Right lobe of liver (tissue), 6 donors: ENCODE results near the gene NOC2L. TPM values are rescaled to one million over a fixed set of nuclear protein-coding genes. Genes with fewer than 3 reads are reported as not detected.

ENCODE experiments used
- ATAC-seq, 4 donors: fragments of 200-7000 bp; cut with Tn5 transposase; one replicate each; pipeline ENCODE4 v1.9.1; 2020; ENCODE audit warnings: mild to moderate bottlenecking in 4 of 4, moderate library complexity in 4 of 4
- DNase-seq, 3 donors: peaks; one replicate each; pipeline ENCODE4 v3.0.0-alpha.2; 2020
- H3K27ac ChIP-seq, 3 donors: fragments of 200-600 bp; one replicate each; pipeline ENCODE4 v1.8.0; 2022
- H3K27me3 ChIP-seq, 2 donors: fragments of 200-600 bp; one replicate each; pipeline ENCODE4 v1.8.0; 2022
- H3K36me3 ChIP-seq, 4 donors: fragments of 200-600 bp; sonication (generic) in 1 of 4; one replicate each; pipeline versions ENCODE4 v1.5.1 to v1.8.0; 2017 to 2022; ENCODE audit warnings: control low read depth in 1 of 4
- H3K4me1 ChIP-seq, 4 donors: fragments of 200-600 bp; sonication (generic) in 1 of 4; one replicate each; pipeline versions ENCODE4 v1.5.1 to v1.8.0; 2017 to 2022; ENCODE audit warnings: control low read depth in 1 of 4
- H3K4me3 ChIP-seq, 3 donors: fragments of 200-600 bp; one replicate each; pipeline ENCODE4 v1.8.0; 2022
- H3K9me3 ChIP-seq, 4 donors: fragments of 200-600 bp; sonication (generic) in 1 of 4; one replicate each; pipeline versions ENCODE4 v1.5.1 to v1.8.0; 2017 to 2022; ENCODE audit warnings: control low read depth in 1 of 4
- POLR2A ChIP-seq: fragments of 450-650 bp; IDR thresholded peaks from one replicate; pipeline ENCODE4 v1.6.1; 2017; ENCODE audit warnings: antibody characterized with exemption, mild to moderate bottlenecking
- WGBS: methylation state at CpG from one replicate; pipeline ENCODE4 v1.1.6; 2018; ENCODE audit warnings: low coverage, low lambda C conversion rate; ENCODE audit not compliant: insufficient coverage; ENCODE audit errors: missing lambda C conversion rate; 5-methylcytosine and 5-hydroxymethylcytosine counted together
- intact Hi-C, 2 donors: fragments of 100-400 bp; cut with DNase I; formaldehyde crosslinking; loops; one replicate each; pipeline versions ENCODE4 v1.11.2 to v1.14.1; 2022
- total RNA-seq, 6 experiments: library from RNA; depleted of rRNA in 2 of 6; stranded (reverse); fragments of >200 nt in 2 of 6; fragmentation: NEBNext Ultra II Directional in 3 of 6; extraction: Animal tissue kit (Norgen Biotek cat#: 25700) in 3 of 6; gene quantifications; one replicate each; pipeline versions ENCODE4 v1.1.0 to v1.2.4, GENCODE V29; 2016 to 2023
- TF ChIP-seq, protein P1 (sequence below), 4 donors: fragments of 200-600 bp in 3 of 4; fragments of 450-650 bp in 1 of 4; IDR thresholded peaks; one replicate each; pipeline versions ENCODE4 v1.5.1 to v1.8.0; 2016 to 2022; ENCODE audit warnings: antibody characterized with exemption in 4 of 4, mild to moderate bottlenecking in 2 of 4
- donor health status: DM: no; HTN: yes; CAD: no.
- donor health status: DM: no; HTN: no; CAD: no.
- donor health status: DM: no; HTN: no; CAD: no.
- donor health status: DM: no; HTN: yes; CAD: no.
- donor health status: DM: no; HTN: yes; CAD: no.

The NOC2L gene
- total RNA-seq, 6 experiments from 2014 or later, result 28.9 to 36.8 (median 30.2) TPM

DNA sequence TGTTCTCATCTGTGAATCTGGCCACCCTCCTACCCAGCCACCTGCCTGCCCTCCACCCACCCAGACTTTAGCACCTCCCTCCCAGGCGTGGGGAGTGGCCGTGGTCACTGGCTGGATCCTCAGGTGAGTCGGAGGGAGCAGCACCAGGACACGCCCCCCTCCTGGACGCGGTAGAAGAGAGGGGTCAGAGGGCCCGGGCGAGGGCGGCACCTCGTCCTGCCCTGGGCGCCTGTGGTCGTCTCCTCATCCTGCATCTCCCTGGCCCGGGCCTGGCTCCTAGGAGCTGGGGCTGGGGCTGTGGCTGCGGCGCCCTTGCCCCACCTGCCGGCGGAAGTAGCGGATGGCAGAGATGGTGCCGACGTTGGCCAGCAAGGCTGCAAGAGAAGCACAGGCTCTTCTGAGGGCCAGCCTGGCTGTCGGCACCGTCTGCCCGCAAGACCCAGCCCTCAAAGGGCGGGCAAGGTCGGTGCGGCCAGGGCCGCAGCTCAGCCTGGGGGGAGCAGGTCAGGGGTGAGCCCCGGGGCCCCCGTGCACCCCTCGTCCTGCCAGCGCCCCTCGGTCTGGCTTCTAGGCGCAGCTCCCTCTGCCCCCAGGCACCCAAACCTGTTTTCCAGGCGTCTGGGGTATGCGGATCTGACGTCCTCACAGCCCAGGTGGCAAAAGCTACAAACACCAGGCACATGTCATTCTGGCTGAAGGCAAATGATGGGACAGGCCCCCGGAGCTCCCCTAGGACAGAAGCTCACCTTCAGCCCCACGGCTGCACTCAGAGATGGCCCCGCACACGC lies 17.0 kb upstream of the NOC2L start:
- Histone ChIP-seq H3K4me3 (no peak overlapping the region), H3K36me3 (no peaks in the 10 kb centered on the region), H3K4me1 (peaks cover 0 to 6% (median 0%) of the 10 kb centered on the region in 4 donors), H3K27me3 (peaks cover 0 to 3% of the 10 kb centered on the region in 2 donors), H3K27ac (no peak overlapping the region), H3K9me3 (no peaks in the 10 kb centered on the region)
- TF ChIP-seq, protein P1, sequence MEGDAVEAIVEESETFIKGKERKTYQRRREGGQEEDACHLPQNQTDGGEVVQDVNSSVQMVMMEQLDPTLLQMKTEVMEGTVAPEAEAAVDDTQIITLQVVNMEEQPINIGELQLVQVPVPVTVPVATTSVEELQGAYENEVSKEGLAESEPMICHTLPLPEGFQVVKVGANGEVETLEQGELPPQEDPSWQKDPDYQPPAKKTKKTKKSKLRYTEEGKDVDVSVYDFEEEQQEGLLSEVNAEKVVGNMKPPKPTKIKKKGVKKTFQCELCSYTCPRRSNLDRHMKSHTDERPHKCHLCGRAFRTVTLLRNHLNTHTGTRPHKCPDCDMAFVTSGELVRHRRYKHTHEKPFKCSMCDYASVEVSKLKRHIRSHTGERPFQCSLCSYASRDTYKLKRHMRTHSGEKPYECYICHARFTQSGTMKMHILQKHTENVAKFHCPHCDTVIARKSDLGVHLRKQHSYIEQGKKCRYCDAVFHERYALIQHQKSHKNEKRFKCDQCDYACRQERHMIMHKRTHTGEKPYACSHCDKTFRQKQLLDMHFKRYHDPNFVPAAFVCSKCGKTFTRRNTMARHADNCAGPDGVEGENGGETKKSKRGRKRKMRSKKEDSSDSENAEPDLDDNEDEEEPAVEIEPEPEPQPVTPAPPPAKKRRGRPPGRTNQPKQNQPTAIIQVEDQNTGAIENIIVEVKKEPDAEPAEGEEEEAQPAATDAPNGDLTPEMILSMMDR (IDR thresholded peaks at IDR 0.05), result peak; percentile 34 to 75 (median 52)
- TF ChIP-seq POLR2A, result no peak
- 11% methylated on average over 12 of the region's 40 CpGs for WGBS
- ATAC-seq, result peak; percentile 47 to 84 (median 82)
- peak in 2 of 3 donors; percentile 44 to 67 for DNase-seq
- intact Hi-C loops, result no loop called here

DNA sequence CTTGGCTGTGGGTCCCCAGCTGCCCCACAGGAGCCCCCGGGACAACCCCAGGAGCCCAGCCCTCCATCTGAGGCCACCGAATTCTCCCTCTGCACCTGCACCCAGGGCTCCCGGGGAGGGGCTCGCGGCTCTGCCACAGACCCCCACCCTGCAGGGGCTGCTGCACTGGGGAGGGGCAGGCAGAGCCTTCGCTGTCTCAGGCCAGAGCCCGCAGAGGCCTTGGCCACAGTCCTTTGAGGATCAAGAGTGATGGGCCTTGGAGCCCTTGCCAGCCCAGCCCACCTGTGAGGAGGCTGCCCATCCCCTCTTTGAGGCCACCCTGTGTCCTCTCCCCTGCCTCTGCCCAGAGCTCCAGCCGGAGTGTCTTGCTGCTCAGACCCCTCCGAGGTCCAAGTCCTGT lies 16.3 kb upstream of the NOC2L start:
- Histone ChIP-seq H3K4me1 (peaks cover 0 to 6% (median 0%) of the 10 kb centered on the region in 4 donors), H3K4me3 (no peak overlapping the region), H3K27ac (no peak overlapping the region), H3K27me3 (peaks cover 0 to 10% of the 10 kb centered on the region in 2 donors), H3K9me3 (no peaks in the 10 kb centered on the region), H3K36me3 (no peaks in the 10 kb centered on the region)
- no peak for ATAC-seq
- WGBS, result 72% methylated on average over 4 of the region's 9 CpGs
- DNase-seq, result peak in 2 of 3 donors; percentile 16 to 49
- no peak for TF ChIP-seq POLR2A
- TF ChIP-seq, protein P1 (IDR thresholded peaks at IDR 0.05), result no peak
- intact Hi-C loops, result no loop called here

DNA sequence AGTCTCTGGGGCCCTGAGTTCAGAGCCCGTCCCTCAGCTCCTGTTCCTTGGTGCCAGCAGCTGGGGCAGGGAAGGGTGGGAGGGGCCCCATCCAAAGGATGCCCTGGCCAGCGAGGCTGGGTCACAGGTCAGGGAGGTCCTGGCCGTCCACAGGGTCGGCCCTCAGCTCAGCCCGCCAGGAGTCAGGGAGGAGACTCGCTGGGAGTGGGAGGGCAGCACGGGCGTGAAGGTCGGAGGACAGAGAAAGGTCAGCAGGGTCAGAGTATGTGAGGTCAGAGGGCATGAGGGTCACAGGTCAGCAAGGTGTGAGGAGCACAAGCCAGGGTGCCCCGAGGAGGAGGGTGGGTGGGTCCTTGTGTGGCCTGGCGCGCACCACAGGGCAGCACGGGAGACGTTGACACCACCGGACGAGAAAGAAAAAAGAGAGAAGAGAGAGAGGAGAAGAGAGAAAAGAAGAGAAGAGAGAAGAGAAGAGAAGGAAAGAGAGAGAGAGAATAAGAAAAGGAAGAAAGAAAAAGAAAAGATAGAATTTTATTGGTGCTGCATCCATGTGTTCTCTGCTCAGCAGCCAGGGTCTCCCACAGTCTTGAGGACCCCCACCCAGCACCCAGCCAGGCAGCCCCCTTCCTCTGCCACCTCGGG lies 15.8 kb upstream of the NOC2L start:
- Histone ChIP-seq H3K27me3 (peaks cover 0 to 12% of the 10 kb centered on the region in 2 donors), H3K4me3 (no peak overlapping the region), H3K27ac (no peak overlapping the region), H3K9me3 (no peaks in the 10 kb centered on the region), H3K36me3 (no peaks in the 10 kb centered on the region), H3K4me1 (peaks cover 0 to 6% (median 0%) of the 10 kb centered on the region in 4 donors)
- WGBS, result 47% methylated on average over 13 of the region's 17 CpGs
- DNase-seq (no peak), ATAC-seq (no peak)
- no peak for TF ChIP-seq POLR2A
- TF ChIP-seq, protein P1 (IDR thresholded peaks at IDR 0.05), result no peak
- intact Hi-C loops, result no loop called here

DNA sequence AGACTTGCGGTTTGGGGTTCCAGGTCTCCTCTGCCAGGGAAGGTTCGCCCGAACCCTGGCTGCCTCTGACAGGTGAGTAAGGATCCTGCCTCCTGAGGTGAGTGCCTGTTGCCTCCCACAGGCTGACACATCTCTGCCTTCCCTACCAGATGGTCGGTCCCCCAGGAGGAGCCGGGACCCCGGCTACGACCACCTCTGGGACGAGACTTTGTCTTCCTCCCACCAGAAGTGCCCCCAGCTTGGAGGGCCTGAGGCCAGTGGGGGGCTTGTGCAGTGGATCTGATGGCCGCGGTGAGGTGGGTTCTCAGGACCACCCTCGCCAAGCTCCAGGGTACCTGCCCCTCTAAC lies 15.2 kb upstream of the NOC2L start:
- TF ChIP-seq POLR2A, result no peak
- TF ChIP-seq, protein P1 (IDR thresholded peaks at IDR 0.05), result no peak
- Histone ChIP-seq H3K9me3 (no peaks in the 10 kb centered on the region), H3K27me3 (peaks cover 0 to 12% of the 10 kb centered on the region in 2 donors), H3K36me3 (no peaks in the 10 kb centered on the region), H3K4me3 (no peak overlapping the region), H3K4me1 (peaks cover 0 to 6% (median 0%) of the 10 kb centered on the region in 4 donors), H3K27ac (no peak overlapping the region)
- intact Hi-C loops, result no loop called here
- no CpG with 5 or more reads among the region's 11 CpGs for WGBS
- peak in 1 of 3 donors; percentile 39 for DNase-seq
- ATAC-seq, result no peak
